Karpas-422 (cell line): ENCODE data around the gene GABPB1. TPM values are rescaled to one million over a fixed set of nuclear protein-coding genes. Genes with fewer than 3 reads are reported as not detected.

Experiments
- DNase-seq: peaks from one replicate; pipeline ENCODE4 v3.0.0-alpha.2; 2015
- H2AFZ ChIP-seq: fragments of 200-600 bp; sonication (generic); 2 replicates; pipeline ENCODE4 v1.6.1; 2014; ENCODE audit warnings: antibody characterized with exemption, low read length, mixed read lengths
- H3K27ac ChIP-seq: fragments of 200-600 bp; sonication (generic); 2 replicates; pipeline ENCODE4 v1.5.1; 2014; ENCODE audit warnings: mild to moderate bottlenecking, low read length, moderate library complexity
- H3K27me3 ChIP-seq: fragments of 200-600 bp; sonication (generic); 2 replicates; pipeline ENCODE4 v1.6.1; 2014; ENCODE audit warnings: low read length, mixed read lengths
- H3K36me3 ChIP-seq: fragments of 200-600 bp; sonication (generic); 2 replicates; pipeline ENCODE4 v1.6.1; 2014; ENCODE audit warnings: low read length, mixed read lengths; ENCODE audit not compliant: insufficient read depth
- H3K4me1 ChIP-seq: fragments of 200-600 bp; sonication (generic); 2 replicates; pipeline ENCODE4 v1.6.1; 2014; ENCODE audit warnings: mild to moderate bottlenecking, low read length, mixed read lengths
- H3K4me2 ChIP-seq: fragments of 200-600 bp; sonication (generic); 2 replicates; pipeline ENCODE4 v1.6.1; 2014; ENCODE audit warnings: low read length, low read depth, mild to moderate bottlenecking; ENCODE audit not compliant: poor library complexity, severe bottlenecking
- H3K4me3 ChIP-seq: fragments of 200-600 bp; sonication (generic); 2 replicates; pipeline ENCODE4 v1.5.1; 2014; ENCODE audit warnings: mild to moderate bottlenecking, antibody characterized with exemption, low read length, mixed read lengths
- H3K79me2 ChIP-seq: fragments of 200-600 bp; sonication (generic); 2 replicates; pipeline ENCODE4 v1.6.1; 2014; ENCODE audit warnings: mild to moderate bottlenecking, low read length, mixed read lengths
- H3K9ac ChIP-seq: fragments of 200-600 bp; sonication (generic); 2 replicates; pipeline ENCODE4 v1.6.0; 2014; ENCODE audit warnings: low read length
- H3K9me2 ChIP-seq: fragments of 200-600 bp; sonication (generic), shearing (Covaris generic); replicated peaks from 2 replicates; pipeline ENCODE4 v1.6.0; 2014; ENCODE audit warnings: mild to moderate bottlenecking, low read length, moderate library complexity; ENCODE audit not compliant: insufficient read depth
- H3K9me3 ChIP-seq: fragments of 300-700, 200-600 bp; sonication (generic); 2 replicates; pipeline ENCODE4 v1.6.1; 2014; ENCODE audit warnings: low read length, mixed read lengths
- H4K20me1 ChIP-seq: fragments of 200-600 bp; sonication (generic); 2 replicates; pipeline ENCODE4 v1.6.1; 2014; ENCODE audit warnings: mild to moderate bottlenecking, antibody characterized with exemption, low read length, low read depth; ENCODE audit not compliant: insufficient read depth
- total RNA-seq: library from RNA; depleted of rRNA; stranded (reverse); fragments of >200 nt; shearing (Covaris generic); gene quantifications from 2 replicates; pipeline ENCODE4 v1.2.3, GENCODE V29; 2014; ENCODE audit warnings: low replicate concordance

The GABPB1 gene
- total RNA-seq, 1 experiment from 2014 or later: 30.4 TPM

GRCh38 chr15:50244153-50244552 lies 110.8 kb downstream of the GABPB1 start:
- no peaks in the 10 kb centered on the region for H3K79me2 ChIP-seq
- H3K4me2 ChIP-seq: no peak overlapping the region
- H3K27ac ChIP-seq: no peak overlapping the region
- H3K9me2 ChIP-seq: no peaks in the 10 kb centered on the region
- no peak for DNase-seq
- H3K9me3 ChIP-seq: no peaks in the 10 kb centered on the region
- no peaks in the 10 kb centered on the region for H3K4me1 ChIP-seq
- H3K9ac ChIP-seq: no peak overlapping the region
- H2AFZ ChIP-seq: no peak overlapping the region
- no peaks in the 10 kb centered on the region for H4K20me1 ChIP-seq
- no peaks in the 10 kb centered on the region for H3K36me3 ChIP-seq
- H3K4me3 ChIP-seq: no peak overlapping the region
- no peaks in the 10 kb centered on the region for H3K27me3 ChIP-seq

GRCh38 chr15:50241684-50242450 lies 113.1 kb downstream of the GABPB1 start:
- H3K79me2 ChIP-seq: no peaks in the 10 kb centered on the region

DNA sequence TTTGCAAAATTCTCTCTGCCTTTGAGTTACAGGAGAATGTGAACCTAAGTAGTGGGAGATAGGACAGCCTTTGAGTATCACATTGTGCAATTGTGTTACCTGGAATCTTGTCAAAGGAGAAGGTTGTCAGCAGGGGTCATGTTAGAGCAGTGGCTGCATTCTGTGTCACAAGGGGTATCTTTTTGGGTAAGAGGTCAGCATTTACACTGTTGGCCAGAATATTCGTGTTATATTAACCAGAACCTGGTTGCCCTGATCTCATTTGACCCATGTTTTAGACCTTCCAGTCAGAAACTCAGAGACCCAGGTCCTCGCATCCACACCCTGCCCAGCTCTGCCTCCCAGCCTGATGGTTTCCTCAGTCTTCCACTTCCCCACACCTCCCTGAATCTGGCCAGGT lies 116.7 kb downstream of the GABPB1 start:
- Histone ChIP-seq H4K20me1 (no peaks in the 10 kb centered on the region), H3K4me2 (no peak overlapping the region)

More at GRCh38 chr15:50241684-50242450, 113.1 kb downstream of the GABPB1 start:
- no peaks in the 10 kb centered on the region for H3K36me3 ChIP-seq
- H3K27ac ChIP-seq: no peak overlapping the region
- no peaks in the 10 kb centered on the region for H3K9me2 ChIP-seq
- no peak overlapping the region for H3K9ac ChIP-seq
- no peak overlapping the region for H3K4me3 ChIP-seq
- no peaks in the 10 kb centered on the region for H4K20me1 ChIP-seq
- no peaks in the 10 kb centered on the region for H3K4me1 ChIP-seq
- H2AFZ ChIP-seq: no peak overlapping the region
- no peak for DNase-seq
- H3K4me2 ChIP-seq: no peak overlapping the region
- no peaks in the 10 kb centered on the region for H3K9me3 ChIP-seq
- no peaks in the 10 kb centered on the region for H3K27me3 ChIP-seq

GRCh38 chr15:50236433-50236832 lies 118.6 kb downstream of the GABPB1 start:
- Histone ChIP-seq H3K9ac (no peak overlapping the region), H3K4me3 (no peak overlapping the region), H3K4me2 (no peak overlapping the region), H3K4me1 (peaks cover 3% of the 10 kb centered on the region; the same call in 1 of the 2 replicates), H4K20me1 (no peaks in the 10 kb centered on the region), H3K9me2 (no peaks in the 10 kb centered on the region), H3K36me3 (no peaks in the 10 kb centered on the region), H2AFZ (no peak overlapping the region), H3K27ac (no peak overlapping the region), H3K27me3 (no peaks in the 10 kb centered on the region), H3K9me3 (no peaks in the 10 kb centered on the region), H3K79me2 (no peaks in the 10 kb centered on the region)
- no peak for DNase-seq

More for the DNA sequence above, 116.7 kb downstream of the GABPB1 start:
- no peak overlapping the region for H3K4me3 ChIP-seq
- no peak overlapping the region for H2AFZ ChIP-seq
- H3K36me3 ChIP-seq: no peaks in the 10 kb centered on the region
- H3K79me2 ChIP-seq: no peaks in the 10 kb centered on the region
- H3K9me3 ChIP-seq: no peaks in the 10 kb centered on the region
- H3K27ac ChIP-seq: no peak overlapping the region
- H3K9ac ChIP-seq: no peak overlapping the region
- peaks cover 3% of the 10 kb centered on the region; the same call in 1 of the 2 replicates for H3K4me1 ChIP-seq
- no peaks in the 10 kb centered on the region for H3K9me2 ChIP-seq
- H3K27me3 ChIP-seq: no peaks in the 10 kb centered on the region
- no peak for DNase-seq

DNA sequence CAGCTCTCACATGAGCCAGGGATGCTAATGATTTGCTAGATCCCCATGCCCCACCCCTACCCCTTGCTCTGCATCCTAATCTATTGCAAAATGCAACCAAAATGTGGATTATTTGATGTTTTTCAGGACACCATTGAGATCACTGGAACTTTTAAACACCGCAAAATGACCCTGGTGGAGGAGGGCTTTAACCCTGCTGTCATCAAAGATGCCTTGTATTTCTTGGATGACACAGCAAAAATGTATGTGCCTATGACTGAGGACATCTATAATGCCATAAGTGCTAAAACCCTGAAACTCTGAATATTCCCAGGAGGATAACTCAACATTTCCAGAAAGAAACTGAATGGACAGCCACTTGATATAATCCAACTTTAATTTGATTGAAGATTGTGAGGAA lies 119.2 kb downstream of the GABPB1 start:
- peak; percentile 30 for DNase-seq
- Histone ChIP-seq H3K36me3 (no peaks in the 10 kb centered on the region), H3K27ac (no peak overlapping the region), H4K20me1 (no peaks in the 10 kb centered on the region), H3K4me2 (no peak overlapping the region), H3K79me2 (no peaks in the 10 kb centered on the region), H3K9me2 (no peaks in the 10 kb centered on the region), H3K4me3 (no peak overlapping the region), H2AFZ (no peak overlapping the region), H3K27me3 (no peaks in the 10 kb centered on the region), H3K4me1 (peaks cover 3% of the 10 kb centered on the region; the same call in 1 of the 2 replicates), H3K9me3 (no peaks in the 10 kb centered on the region), H3K9ac (no peak overlapping the region)

DNA sequence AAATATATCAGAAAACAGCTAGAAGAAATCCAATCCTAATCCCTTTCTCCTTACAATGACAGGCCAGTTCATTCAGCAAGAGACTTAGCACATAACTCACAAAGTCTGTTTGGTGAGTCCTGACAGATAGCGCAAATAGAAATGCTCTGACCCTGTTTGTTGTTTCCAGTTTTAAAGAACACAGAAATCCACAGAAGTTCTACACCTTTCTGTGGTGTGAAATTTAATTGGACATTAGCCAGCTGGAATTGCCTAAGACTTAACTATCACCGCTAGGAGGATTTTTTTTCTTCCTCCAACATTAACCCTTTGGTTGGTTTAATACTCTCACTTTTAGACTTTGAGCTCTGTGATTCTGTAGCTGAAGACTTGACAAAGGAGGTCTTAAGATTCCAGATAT lies 120.2 kb downstream of the GABPB1 start:
- peak; percentile 29 for DNase-seq
- H3K27me3 ChIP-seq: no peaks in the 10 kb centered on the region
- no peak overlapping the region for H3K27ac ChIP-seq
- H3K9me3 ChIP-seq: no peaks in the 10 kb centered on the region
- H2AFZ ChIP-seq: no peak overlapping the region
- peaks cover 3% of the 10 kb centered on the region; the same call in 1 of the 2 replicates for H3K4me1 ChIP-seq
- no peaks in the 10 kb centered on the region for H4K20me1 ChIP-seq
- H3K4me3 ChIP-seq: no peak overlapping the region
- H3K9me2 ChIP-seq: no peaks in the 10 kb centered on the region
- H3K36me3 ChIP-seq: no peaks in the 10 kb centered on the region
- no peaks in the 10 kb centered on the region for H3K79me2 ChIP-seq
- no peak overlapping the region for H3K4me2 ChIP-seq
- no peak overlapping the region for H3K9ac ChIP-seq

DNA sequence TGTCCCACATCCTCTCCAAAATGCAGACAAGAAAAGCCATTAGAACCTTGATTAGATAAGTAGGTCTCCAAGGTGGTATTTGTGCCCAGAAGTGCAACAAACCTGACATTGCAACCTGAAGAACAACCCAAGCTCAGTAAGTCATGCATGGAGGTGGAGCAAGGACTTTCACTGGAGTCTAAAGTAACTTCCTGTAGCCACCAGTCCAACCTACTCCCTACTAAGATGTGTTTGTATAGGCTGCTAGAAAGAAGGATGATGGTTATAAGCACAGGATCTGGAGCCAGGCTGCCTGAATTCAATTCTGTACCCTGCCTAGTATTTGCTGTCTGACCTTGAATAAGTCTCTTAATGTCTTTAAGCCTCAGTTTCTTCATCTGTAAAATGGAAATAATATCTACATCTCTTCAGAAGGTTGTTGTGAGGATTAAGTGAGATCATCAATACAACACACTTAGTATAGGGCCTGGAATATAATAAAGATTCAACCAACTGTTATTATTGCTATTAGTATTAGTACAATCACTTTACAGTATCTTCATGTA lies 121.7 kb downstream of the GABPB1 start:
- H3K27ac ChIP-seq: no peak overlapping the region
- H3K9ac ChIP-seq: no peak overlapping the region
- H3K36me3 ChIP-seq: no peaks in the 10 kb centered on the region
- no peak overlapping the region for H2AFZ ChIP-seq
- H3K4me3 ChIP-seq: no peak overlapping the region
- H3K4me2 ChIP-seq: no peak overlapping the region
- peaks cover 3% of the 10 kb centered on the region; the same call in 1 of the 2 replicates for H3K4me1 ChIP-seq
- H3K79me2 ChIP-seq: no peaks in the 10 kb centered on the region
- H3K27me3 ChIP-seq: no peaks in the 10 kb centered on the region
- peak; percentile 11 for DNase-seq
- H4K20me1 ChIP-seq: no peaks in the 10 kb centered on the region
- H3K9me3 ChIP-seq: no peaks in the 10 kb centered on the region
- H3K9me2 ChIP-seq: no peaks in the 10 kb centered on the region

DNA sequence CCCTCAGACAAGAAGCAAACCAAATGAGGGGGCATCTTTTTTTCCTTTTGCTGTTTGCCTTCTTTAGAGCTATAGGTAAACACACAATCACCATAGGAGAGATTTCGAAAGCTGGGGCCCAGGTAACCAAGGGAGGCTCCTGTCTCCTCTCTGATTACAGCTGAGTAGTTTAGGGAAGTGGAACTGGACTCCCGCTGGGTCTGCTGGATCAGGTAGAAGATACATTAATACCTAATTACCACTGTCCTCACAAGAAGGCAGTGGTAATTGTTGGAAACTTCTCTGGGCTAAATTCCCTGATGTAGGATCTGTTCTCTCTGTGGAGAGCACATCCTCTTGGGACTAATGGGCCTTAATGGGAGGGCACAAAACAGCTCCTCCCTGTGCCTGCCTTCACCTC lies 122.2 kb downstream of the GABPB1 start:
- Histone ChIP-seq H4K20me1 (no peaks in the 10 kb centered on the region), H3K9me2 (no peaks in the 10 kb centered on the region), H3K36me3 (no peaks in the 10 kb centered on the region), H3K4me2 (no peak overlapping the region), H3K9ac (no peak overlapping the region), H3K27me3 (no peaks in the 10 kb centered on the region), H3K9me3 (no peaks in the 10 kb centered on the region), H3K79me2 (no peaks in the 10 kb centered on the region), H3K4me1 (peaks cover 3% of the 10 kb centered on the region; the same call in 1 of the 2 replicates), H2AFZ (no peak overlapping the region), H3K4me3 (no peak overlapping the region), H3K27ac (no peak overlapping the region)
- DNase-seq: no peak
